Activated CD8-positive, alpha-beta memory T cell treated with anti-CD3 and anti-CD28 coated beads for 48 hours (primary cell): ENCODE data around the gene CASZ1.

ENCODE experiments used
- DNase-seq, 3 experiments: peaks; one replicate each; pipeline ENCODE4 v3.0.0-alpha.2; 2020; ENCODE audit warnings: low read depth in 2 of 3, low spot score in 2 of 3

The CASZ1 gene

GRCh38 chr1:10656431-10656830 is 140.0 kb downstream of the CASZ1 start:
- DNase-seq: no peak

GRCh38 chr1:10655002-10655401 is 141.4 kb downstream of the CASZ1 start:
- no peak for DNase-seq

- no peak for DNase-seq
Observed at GRCh38 chr1:10653370-10654125, 142.9 kb downstream of the CASZ1 start.

GRCh38 chr1:10652626-10653025 is 143.8 kb downstream of the CASZ1 start:
- no peak for DNase-seq

- no peak for DNase-seq
Observed at GRCh38 chr1:10651793-10652192, 144.7 kb downstream of the CASZ1 start.

- DNase-seq: no peak
Observed at GRCh38 chr1:10651389-10651766, 145.1 kb downstream of the CASZ1 start.

- DNase-seq: no peak
Observed at GRCh38 chr1:10650556-10651388, 145.7 kb downstream of the CASZ1 start.

- DNase-seq: no peak
Observed at GRCh38 chr1:10649517-10650201, 146.8 kb downstream of the CASZ1 start.

GRCh38 chr1:10648689-10649516 is 147.5 kb downstream of the CASZ1 start:
- DNase-seq: no peak

- no peak for DNase-seq
Observed at GRCh38 chr1:10647414-10648170, 148.9 kb downstream of the CASZ1 start.

GRCh38 chr1:10646347-10646861 is 150.0 kb downstream of the CASZ1 start:
- DNase-seq: no peak

GRCh38 chr1:10644307-10645128 is 151.9 kb downstream of the CASZ1 start:
- no peak for DNase-seq

GRCh38 chr1:10643607-10644306 is 152.7 kb downstream of the CASZ1 start:
- DNase-seq: no peak

- no peak for DNase-seq
Observed at GRCh38 chr1:10642403-10643080, 153.9 kb downstream of the CASZ1 start.

- no peak for DNase-seq
Observed at GRCh38 chr1:10641976-10642375, 154.5 kb downstream of the CASZ1 start.

GRCh38 chr1:10640843-10641553 is 155.4 kb downstream of the CASZ1 start:
- DNase-seq: no peak
